K562 (cell line): ENCODE measurements around the gene SLC35G6.

ENCODE experiments used
- POLR2A ChIP-seq: fragments of 450-650 bp; conservative IDR thresholded peaks from 2 replicates; pipeline ENCODE4 v1.6.1; 2016
- PYGO2 ChIP-seq: fragments of 450-650 bp; IDR thresholded peaks from 2 replicates; pipeline ENCODE4 v1.6.1; 2016; ENCODE audit warnings: mild to moderate bottlenecking, missing genetic modification characterization, moderate library complexity, missing compliant biosample characterization
- TF ChIP-seq, protein P1 (sequence below), 3 experiments: IDR thresholded peaks in 2 of 3; conservative IDR thresholded peaks in 1 of 3; 2 replicates each; pipeline ENCODE4 v1.5.1; 2011 to 2012; ENCODE audit warnings: low read length in 3 of 3, mild to moderate bottlenecking in 3 of 3, control low read depth in 2 of 3, improper control_type of control experiment in 1 of 3, inconsistent platforms in 1 of 3, low read depth in 1 of 3, mixed read lengths in 1 of 3, moderate library complexity in 1 of 3; ENCODE audit not compliant: insufficient read depth in 2 of 3

DNA sequence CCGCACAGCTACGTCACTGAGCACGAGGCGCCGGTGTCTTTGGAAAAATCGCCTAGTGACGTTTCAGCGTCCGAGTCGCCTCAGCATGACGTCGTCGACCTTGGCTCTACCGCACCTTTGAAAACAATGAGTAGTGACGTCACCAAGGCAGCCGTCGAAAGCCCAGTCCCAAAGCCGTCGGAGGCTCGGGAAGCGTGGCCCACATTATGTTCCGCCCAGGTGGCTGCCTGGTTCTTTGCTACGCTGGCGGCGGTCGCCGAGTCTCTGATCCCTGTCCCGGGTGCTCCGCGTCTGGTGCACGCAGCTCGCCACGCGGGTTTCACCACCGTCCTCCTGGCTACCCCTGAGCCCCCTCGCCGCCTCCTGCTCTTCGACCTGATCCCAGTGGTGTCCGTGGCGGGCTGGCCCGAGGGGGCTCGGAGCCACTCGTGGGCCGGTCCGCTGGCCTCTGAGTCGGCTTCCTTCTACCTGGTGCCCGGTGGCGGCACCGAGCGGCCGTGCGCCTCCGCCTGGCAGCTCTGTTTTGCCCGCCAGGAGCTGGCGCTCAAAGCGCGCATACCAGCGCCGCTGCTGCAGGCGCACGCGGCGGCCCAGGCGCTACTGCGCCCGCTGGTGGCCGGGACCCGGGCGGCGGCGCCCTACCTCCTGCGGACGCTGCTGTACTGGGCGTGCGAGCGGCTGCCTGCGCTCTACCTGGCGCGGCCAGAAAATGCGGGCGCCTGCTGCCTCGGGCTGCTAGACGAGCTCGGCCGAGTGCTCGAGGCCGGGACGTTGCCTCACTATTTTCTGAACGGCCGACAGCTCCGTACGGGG lies 44.5 kb upstream of the SLC35G6 start:
- TF ChIP-seq, protein P1, sequence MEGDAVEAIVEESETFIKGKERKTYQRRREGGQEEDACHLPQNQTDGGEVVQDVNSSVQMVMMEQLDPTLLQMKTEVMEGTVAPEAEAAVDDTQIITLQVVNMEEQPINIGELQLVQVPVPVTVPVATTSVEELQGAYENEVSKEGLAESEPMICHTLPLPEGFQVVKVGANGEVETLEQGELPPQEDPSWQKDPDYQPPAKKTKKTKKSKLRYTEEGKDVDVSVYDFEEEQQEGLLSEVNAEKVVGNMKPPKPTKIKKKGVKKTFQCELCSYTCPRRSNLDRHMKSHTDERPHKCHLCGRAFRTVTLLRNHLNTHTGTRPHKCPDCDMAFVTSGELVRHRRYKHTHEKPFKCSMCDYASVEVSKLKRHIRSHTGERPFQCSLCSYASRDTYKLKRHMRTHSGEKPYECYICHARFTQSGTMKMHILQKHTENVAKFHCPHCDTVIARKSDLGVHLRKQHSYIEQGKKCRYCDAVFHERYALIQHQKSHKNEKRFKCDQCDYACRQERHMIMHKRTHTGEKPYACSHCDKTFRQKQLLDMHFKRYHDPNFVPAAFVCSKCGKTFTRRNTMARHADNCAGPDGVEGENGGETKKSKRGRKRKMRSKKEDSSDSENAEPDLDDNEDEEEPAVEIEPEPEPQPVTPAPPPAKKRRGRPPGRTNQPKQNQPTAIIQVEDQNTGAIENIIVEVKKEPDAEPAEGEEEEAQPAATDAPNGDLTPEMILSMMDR (IDR thresholded peaks at IDR 0.05 in 2 of 3, conservative IDR thresholded peaks at IDR 0.05 in 1 of 3; ENCODE audit: insufficient read depth in 2 of 3, low read depth in 1 of 3, low read length in 3 of 3): no peak
- TF ChIP-seq PYGO2: no peak
- no peak for TF ChIP-seq POLR2A
